Kidney tubule cell (primary cell): ENCODE results near the gene ARHGEF17.

Experiments
- DNase-seq: peaks from one replicate; pipeline ENCODE4 v3.0.0-alpha.2; 2018; ENCODE audit warnings: low spot score

Gene ARHGEF17

DNA sequence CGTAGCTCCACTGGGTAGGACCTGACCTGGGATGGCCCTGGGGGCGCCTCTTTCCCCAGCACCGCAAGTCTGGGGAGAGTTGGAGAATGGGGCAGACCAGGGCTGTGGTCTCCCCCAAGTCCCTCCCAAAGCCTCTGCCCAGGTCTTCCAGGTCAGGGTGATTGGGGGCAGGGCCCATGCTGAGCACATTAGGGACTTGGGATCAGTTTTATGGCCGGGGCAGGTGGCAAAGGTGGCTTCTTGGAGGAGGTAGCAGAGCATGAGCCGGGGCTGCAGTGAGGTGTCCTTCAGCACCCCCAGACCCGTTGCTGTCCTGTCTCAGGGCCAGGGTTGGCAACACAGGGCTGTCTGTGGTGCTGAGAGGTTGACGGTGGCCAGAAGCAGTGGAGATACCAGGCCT, 74.1 kb downstream of the ARHGEF17 start:
- DNase-seq, result no peak

DNA sequence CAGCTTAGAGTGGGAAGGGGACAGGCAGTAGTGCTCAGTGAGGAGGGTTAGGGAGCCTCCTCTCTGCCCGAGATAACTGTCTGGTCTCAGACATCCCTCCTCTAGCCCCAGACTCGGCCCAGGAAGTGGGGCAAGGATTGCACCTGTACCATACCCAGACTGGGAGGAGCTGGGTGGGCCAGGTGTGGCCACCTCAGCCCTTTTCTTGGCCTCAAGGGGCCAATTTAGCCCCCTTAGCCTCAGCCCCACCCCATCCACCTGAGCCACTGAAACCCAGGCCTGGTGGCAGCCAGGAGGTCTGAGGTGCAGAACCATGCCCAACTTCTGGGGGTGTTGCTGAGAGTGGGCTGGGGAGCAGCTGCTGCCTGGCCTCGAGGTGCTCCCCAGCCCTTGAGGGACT, 74.7 kb downstream of the ARHGEF17 start:
- no peak for DNase-seq

DNA sequence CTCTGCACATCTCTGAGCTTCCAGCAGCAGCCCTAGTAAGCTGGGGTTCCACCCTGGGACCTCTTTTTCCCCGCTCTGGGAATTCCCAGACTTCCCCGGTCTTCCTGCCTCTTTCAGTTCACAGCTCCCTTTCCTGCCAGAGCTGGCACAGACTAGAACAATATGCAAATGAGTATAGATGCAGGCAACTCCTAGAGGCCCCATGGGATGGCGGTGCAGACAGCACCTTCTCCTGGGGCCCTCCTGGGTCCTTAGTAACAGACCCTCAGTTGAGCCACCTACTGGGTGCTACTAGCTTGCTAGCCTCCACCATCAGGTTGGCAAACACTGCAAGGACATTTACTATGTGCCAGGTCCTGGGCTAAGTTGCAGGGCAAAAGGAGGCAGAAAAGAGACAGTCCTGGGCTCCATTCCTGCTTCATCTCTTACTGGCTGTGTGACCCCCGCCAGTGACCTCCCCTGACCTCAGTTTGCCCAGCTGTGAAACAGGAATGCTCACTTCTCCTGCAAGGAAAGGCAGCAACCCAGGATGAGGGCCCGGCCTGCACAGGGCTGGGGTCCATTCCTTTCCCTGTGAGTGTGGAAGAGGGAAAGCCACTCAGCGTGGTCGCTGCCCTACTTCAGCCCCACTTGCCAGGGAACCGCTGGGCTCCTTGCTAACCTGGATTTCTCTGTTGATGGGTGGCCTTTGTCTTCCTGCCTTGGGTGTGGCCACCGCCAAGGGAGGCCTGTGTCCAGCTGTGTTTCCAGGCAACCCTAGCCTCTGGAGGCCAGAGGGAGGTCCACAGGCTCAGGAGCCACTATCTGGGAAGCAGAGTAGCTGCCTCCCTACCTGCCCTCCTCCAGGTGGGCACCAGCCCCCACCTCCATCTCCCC, 75.4 kb downstream of the ARHGEF17 start:
- peak; percentile 62 for DNase-seq

DNA sequence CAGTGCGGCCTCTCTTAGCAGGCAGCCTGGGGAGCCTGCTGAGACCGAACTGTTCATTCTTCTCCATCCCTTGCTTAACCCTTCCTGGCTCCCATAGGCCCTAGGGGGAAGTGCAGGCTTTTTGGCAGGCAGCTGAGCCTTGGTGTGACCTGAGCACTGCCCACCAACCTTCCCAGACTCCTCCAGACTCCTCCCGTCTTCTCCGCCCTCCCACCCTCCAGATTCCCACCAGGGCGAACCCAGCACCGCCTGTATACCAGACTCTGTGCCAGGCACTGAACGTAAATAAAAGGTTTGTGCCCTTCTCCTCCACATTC, 76.0 kb downstream of the ARHGEF17 start:
- no peak for DNase-seq

GRCh38 chr11:73384531-73384871, 76.4 kb downstream of the ARHGEF17 start:
- no peak for DNase-seq

- no peak for DNase-seq
Observed at GRCh38 chr11:73384872-73385689, 77.0 kb downstream of the ARHGEF17 start.

DNA sequence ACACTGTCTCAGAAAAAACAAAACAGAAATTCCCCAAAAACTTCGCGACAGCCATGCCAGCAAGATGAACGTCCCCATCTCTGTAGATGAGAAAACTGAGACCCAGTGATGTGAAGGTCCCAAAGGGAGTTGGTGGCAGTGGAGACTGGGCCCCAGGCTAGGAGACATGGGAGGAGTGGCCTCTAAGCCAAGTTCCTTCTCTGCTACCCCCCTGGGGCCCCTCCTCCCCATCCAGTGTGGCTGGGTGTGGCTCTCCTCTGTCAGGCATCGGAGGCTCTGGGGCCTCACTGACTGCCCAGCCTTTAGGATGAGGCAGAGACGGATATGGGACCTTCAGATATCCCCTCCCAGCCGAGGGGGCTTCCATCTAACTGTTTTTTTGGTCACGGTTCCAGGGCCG, 77.9 kb downstream of the ARHGEF17 start:
- no peak for DNase-seq

DNA sequence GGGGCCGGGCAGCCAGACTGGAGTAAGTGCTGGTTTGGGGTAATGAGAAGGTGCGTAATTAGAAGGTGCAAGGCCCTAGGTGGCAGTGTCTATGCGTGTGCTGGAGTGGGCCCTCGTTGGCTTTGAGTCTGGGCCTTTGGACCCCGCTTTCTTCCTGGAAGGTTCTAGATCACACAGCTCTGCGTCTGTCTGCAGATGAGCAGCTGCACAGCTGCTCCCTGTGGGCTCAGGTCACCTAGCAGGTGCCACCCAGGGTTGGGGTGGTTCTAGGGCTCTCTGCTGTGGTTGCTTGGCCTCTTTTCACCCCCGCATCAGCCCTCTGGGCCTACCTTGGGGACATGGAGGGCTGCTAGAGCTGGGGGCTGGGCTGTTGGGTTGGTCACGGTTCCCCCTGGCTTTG, 78.5 kb downstream of the ARHGEF17 start:
- DNase-seq, result no peak

- no peak for DNase-seq
Observed at GRCh38 chr11:73387594-73388264, 79.7 kb downstream of the ARHGEF17 start.

DNA sequence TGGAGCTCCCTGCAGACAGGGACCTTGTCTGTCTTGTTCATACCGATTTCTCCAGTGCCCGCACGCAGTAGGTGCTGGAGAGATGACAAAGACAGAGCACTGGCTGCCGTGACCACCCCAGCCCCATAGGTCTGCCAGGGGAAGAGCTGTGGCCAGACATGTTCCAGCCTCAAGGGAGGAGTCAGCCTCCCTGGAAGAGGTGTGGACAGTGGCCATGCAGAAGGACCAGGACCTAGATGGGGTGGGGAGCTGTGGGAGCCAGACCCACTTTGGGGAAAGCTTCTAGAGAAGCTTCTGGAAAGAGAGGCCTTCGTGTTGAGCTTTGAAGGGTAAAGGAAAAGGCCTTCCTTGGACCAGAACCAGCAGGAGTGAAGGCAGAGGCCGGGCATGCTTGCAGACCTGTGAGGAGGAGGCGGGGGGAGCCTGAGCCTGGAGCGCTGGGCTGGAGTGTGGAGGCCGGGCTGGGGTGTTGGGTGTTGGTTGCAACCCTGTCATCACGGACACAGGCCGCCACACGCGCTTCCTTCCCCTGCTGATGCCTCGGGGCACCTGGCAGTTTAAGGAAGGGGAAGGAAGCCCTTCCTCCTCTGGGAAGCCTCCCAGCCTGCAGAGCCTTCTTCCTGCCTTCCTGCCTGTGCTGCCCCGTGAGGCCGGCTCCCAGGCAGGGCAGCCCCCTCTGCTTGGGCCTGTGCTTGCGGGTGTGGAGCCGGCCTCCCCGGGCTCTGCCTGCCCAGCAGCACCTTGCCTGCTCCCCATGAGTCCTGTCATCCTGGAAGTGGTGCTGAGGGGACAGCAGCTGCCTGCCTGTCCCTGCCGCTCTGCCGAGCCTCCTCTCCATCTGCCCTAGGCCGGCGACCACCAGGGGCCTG, 80.4 kb downstream of the ARHGEF17 start:
- DNase-seq, result peak; percentile 28

DNA sequence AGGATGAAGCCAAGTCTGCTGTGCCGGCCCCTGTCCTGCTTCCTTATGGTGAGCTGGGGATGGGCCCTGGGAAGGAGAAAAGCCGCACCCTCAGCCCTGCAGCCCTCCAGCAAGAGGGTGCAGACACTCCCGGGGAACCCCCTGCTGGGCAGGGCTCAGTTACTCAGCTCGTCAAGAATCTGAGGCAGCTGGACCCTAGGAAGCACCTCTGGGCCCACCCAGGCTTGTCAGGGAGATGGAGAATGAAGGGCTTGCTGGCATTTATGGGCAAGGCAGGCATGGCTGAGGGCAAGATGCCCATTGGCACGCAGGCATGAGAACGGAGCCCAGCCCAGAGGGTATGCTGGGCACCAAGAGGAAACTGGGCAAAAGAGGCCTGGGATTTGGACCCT, 81.1 kb downstream of the ARHGEF17 start:
- DNase-seq, result peak; percentile 23

GRCh38 chr11:73389916-73390315, 81.8 kb downstream of the ARHGEF17 start:
- DNase-seq, result peak; percentile 43

DNA sequence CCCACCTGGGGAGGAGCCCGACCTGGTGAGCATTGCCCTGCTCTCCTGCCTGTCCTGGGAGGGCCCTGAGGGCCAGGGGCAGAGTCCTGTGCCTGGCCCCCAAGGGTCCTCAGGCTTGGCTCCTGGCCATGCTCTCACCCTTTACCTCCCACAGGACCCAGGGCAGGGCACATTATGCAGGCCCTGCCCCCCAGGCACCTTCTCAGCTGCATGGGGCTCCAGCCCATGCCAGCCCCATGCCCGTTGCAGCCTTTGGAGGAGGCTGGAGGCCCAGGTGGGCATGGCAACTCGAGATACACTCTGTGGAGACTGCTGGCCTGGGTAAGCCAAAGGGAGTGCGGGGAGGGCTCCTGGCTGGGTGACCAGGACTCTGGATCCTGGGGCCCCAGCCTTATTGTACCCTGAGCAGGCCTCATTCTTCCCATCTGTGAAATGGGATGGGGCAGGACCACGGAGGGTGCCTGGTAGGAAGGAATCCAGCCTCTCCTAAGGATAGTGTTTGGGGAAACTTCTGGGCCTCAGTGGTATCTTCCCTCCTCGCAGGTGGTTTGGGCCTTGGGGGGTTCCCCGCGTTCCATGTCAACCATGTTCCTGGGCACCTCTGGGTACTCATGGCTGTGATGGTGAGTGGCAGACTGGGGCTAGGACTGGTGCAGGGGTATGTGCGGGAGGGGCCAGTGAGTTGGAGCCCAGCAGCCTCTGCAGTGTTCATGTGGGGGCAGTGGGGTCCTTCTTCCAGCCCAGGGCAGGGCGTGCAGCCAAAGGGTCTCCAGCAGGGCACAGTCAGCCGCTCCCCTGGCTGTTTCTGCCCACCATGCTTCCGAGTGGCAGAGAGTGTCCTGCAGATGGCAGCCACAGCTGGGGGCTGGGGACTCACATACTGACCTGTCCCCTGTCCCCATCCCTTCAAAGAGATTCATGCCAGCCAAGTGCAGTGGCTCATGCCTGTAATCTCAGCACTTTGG, 82.8 kb downstream of the ARHGEF17 start:
- DNase-seq, result no peak

DNA sequence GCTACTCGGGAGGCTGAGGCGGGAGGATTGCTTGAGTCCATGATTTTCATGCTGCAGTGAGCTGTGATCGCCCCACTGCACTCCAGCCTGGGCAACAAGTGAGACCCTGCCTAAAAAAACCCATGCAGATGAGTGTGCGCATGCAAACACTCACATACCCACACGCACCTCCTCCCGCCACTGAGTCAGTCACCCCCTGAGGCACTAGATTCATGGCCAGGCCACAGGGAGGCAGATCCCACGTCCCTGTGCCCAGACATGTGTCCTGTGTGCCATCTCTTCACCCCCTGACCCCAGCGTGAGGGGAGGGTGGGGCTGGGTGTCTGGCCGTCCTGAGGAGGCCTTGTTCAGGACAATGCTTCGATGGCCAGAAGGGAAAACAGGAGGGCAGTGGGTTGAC, 83.6 kb downstream of the ARHGEF17 start:
- DNase-seq, result no peak

GRCh38 chr11:73392108-73393010, 84.3 kb downstream of the ARHGEF17 start:
- no peak for DNase-seq

GRCh38 chr11:73393011-73393380, 84.9 kb downstream of the ARHGEF17 start:
- DNase-seq, result no peak

GRCh38 chr11:73393479-73394415, 85.7 kb downstream of the ARHGEF17 start:
- peak; percentile 84 for DNase-seq

GRCh38 chr11:73394416-73395296, 86.6 kb downstream of the ARHGEF17 start:
- no peak for DNase-seq
